IMR-90 (cell line): ENCODE results near the gene MAMDC4. TPM values are rescaled to one million over a fixed set of nuclear protein-coding genes. Genes with fewer than 3 reads are reported as not detected.

Experiments
- ATAC-seq: fragments of 200-7000 bp; cut with Tn5 transposase; 2 replicates; pipeline ENCODE4 v1.9.1; 2020; ENCODE audit warnings: low read depth, mild to moderate bottlenecking, moderate library complexity
- BruUV-seq: library from RNA; stranded (reverse); fragments of 400-500 nt; replicated peaks from 2 replicates; lab custom pipeline; 2021; lab: Mats Ljungman, UMichigan
- CTCF ChIA-PET: fragments of 300-600 bp; formaldehyde crosslinking; extraction: SDS; loops from one replicate; lab custom pipeline; 2021; ENCODE audit warnings: antibody characterized with exemption; lab: Yijun Ruan, JAX
- POLR2A ChIA-PET: fragments of 300-600 bp; sonication (Branson Sonifier 250); formaldehyde crosslinking; loops from one replicate; lab custom pipeline; 2022; ENCODE audit warnings: antibody characterized with exemption; ENCODE audit not compliant: unreplicated experiment; lab: Charles Lee
- DNase-seq: peaks from one replicate; pipeline ENCODE4 v3.0.0; 2013
- H2AFZ ChIP-seq: replicated peaks from 2 replicates; pipeline ENCODE3; 2013; ENCODE audit warnings: low read length, mild to moderate bottlenecking; ENCODE audit not compliant: poor library complexity
- H2AK5ac ChIP-seq: 2 replicates; pipeline ENCODE4 v1.6.1; 2013; ENCODE audit warnings: low read depth, low read length, inconsistent platforms
- H2AK9ac ChIP-seq: replicated peaks from 2 replicates; pipeline ENCODE3; 2013; ENCODE audit warnings: mild to moderate bottlenecking, low read depth, low read length, moderate library complexity; ENCODE audit not compliant: poor library complexity
- H2BK120ac ChIP-seq: 2 replicates; pipeline ENCODE4 v1.6.1; 2013; ENCODE audit warnings: low read depth, low read length, inconsistent platforms
- H2BK15ac ChIP-seq: 3 replicates; pipeline ENCODE4 v1.6.1; 2013; ENCODE audit warnings: low read depth, low read length, inconsistent platforms
- H2BK20ac ChIP-seq: 2 replicates; pipeline ENCODE4 v1.6.1; 2013; ENCODE audit warnings: low read depth, mild to moderate bottlenecking, inconsistent platforms, low read length, moderate library complexity
- H2BK5ac ChIP-seq: 2 replicates; pipeline ENCODE4 v1.6.1; 2013; ENCODE audit warnings: mild to moderate bottlenecking, low read depth, low read length, inconsistent platforms; ENCODE audit not compliant: poor library complexity, severe bottlenecking
- H3K14ac ChIP-seq: replicated peaks from 2 replicates; pipeline ENCODE4 v1.6.1; 2013; ENCODE audit warnings: low read depth, low read length, inconsistent platforms
- H3K18ac ChIP-seq: 2 replicates; pipeline ENCODE4 v1.6.1; 2013; ENCODE audit warnings: low read depth, low read length, control low read depth
- H3K23ac ChIP-seq: 2 replicates; pipeline ENCODE4 v1.6.1; 2013; ENCODE audit warnings: low read depth, low read length, inconsistent platforms
- H3K27ac ChIP-seq: 2 replicates; pipeline ENCODE4 v1.5.1; 2013; ENCODE audit warnings: mild to moderate bottlenecking, control low read depth, low read length; ENCODE audit not compliant: insufficient read depth
- H3K27me3 ChIP-seq: 2 replicates; pipeline ENCODE4 v1.6.1; 2013; ENCODE audit warnings: low read length; ENCODE audit not compliant: control insufficient read depth, insufficient read depth
- H3K36me3 ChIP-seq: 2 replicates; pipeline ENCODE4 v1.6.1; 2013; ENCODE audit warnings: low read length, mixed read lengths; ENCODE audit not compliant: control insufficient read depth, insufficient read depth
- H3K4ac ChIP-seq: 2 replicates; pipeline ENCODE4 v1.6.1; 2013; ENCODE audit warnings: low read depth, low read length, inconsistent platforms
- H3K4me1 ChIP-seq: 2 replicates; pipeline ENCODE4 v1.6.1; 2013; ENCODE audit warnings: low read length, mixed read lengths; ENCODE audit not compliant: control insufficient read depth, insufficient read depth
- H3K4me2 ChIP-seq: 2 replicates; pipeline ENCODE4 v1.6.1; 2013; ENCODE audit warnings: low read depth, mild to moderate bottlenecking, control low read depth, low read length, moderate library complexity
- H3K4me3 ChIP-seq: 2 replicates; pipeline ENCODE4 v1.5.1; 2013; ENCODE audit warnings: low read depth, mild to moderate bottlenecking, control low read depth, low read length, moderate library complexity; ENCODE audit not compliant: insufficient read depth
- H3K56ac ChIP-seq: 2 replicates; pipeline ENCODE4 v1.6.1; 2013; ENCODE audit warnings: low read length, inconsistent platforms; ENCODE audit not compliant: insufficient read depth; ENCODE audit errors: extremely low read depth
- H3K79me1 ChIP-seq, 2 experiments: 2 replicates each; pipeline ENCODE4 v1.6.1; 2013; ENCODE audit warnings: low read length in 2 of 2, inconsistent platforms in 1 of 2, low read depth in 1 of 2
- H3K9ac ChIP-seq: 2 replicates; pipeline ENCODE4 v1.6.1; 2013; ENCODE audit warnings: low read depth, low read length, control low read depth
- H3K9me1 ChIP-seq: 2 replicates; pipeline ENCODE4 v1.6.1; 2013; ENCODE audit warnings: low read length, inconsistent platforms; ENCODE audit not compliant: insufficient read depth
- H3K9me3 ChIP-seq: 2 replicates; pipeline ENCODE4 v1.6.1; 2013; ENCODE audit warnings: low read length; ENCODE audit not compliant: control insufficient read depth, insufficient read depth
- H4K20me1 ChIP-seq: 2 replicates; pipeline ENCODE4 v1.6.1; 2013; ENCODE audit warnings: low read length, inconsistent platforms; ENCODE audit not compliant: insufficient read depth
- H4K5ac ChIP-seq: 2 replicates; pipeline ENCODE4 v1.6.1; 2013; ENCODE audit warnings: mild to moderate bottlenecking, low read depth, low read length, control low read depth
- H4K8ac ChIP-seq, 2 experiments: 2 replicates each; pipeline ENCODE4 v1.6.1; 2013; ENCODE audit warnings: low read depth in 2 of 2, low read length in 2 of 2, control low read depth in 1 of 2, inconsistent platforms in 1 of 2
- H4K91ac ChIP-seq: 2 replicates; pipeline ENCODE4 v1.6.1; 2013; ENCODE audit warnings: low read depth, low read length, inconsistent platforms; ENCODE audit not compliant: insufficient read depth
- BHLHE40 ChIP-seq: fragments of 150-350 bp; IDR thresholded peaks from 2 replicates; pipeline ENCODE4 v1.6.1; 2016; ENCODE audit warnings: mild to moderate bottlenecking, low read depth, low read length
- CEBPB ChIP-seq: IDR thresholded peaks from 2 replicates; pipeline ENCODE4 v1.6.1; 2012; ENCODE audit warnings: low read depth, low read length, improper control_type of control experiment
- MAZ ChIP-seq: IDR thresholded peaks from 2 replicates; pipeline ENCODE4 v1.6.1; 2012; ENCODE audit warnings: low read depth, mild to moderate bottlenecking, low read length, improper control_type of control experiment, moderate library complexity, borderline replicate concordance
- MXI1 ChIP-seq: IDR thresholded peaks from 2 replicates; pipeline ENCODE4 v1.6.1; 2012; ENCODE audit warnings: low read depth, mild to moderate bottlenecking, low read length, moderate library complexity, borderline replicate concordance
- POLR2A ChIP-seq: IDR thresholded peaks from 2 replicates; pipeline ENCODE4 v1.6.1; 2012; ENCODE audit warnings: mild to moderate bottlenecking, low read depth, low read length
- RAD21 ChIP-seq: IDR thresholded peaks from 2 replicates; pipeline ENCODE4 v1.6.1; 2012; ENCODE audit warnings: low read length, improper control_type of control experiment
- RCOR1 ChIP-seq: IDR thresholded peaks from 2 replicates; pipeline ENCODE4 v1.6.1; 2012; ENCODE audit warnings: mild to moderate bottlenecking, low read length, improper control_type of control experiment; ENCODE audit not compliant: insufficient replicate concordance
- SMC3 ChIP-seq: fragments of 150-350 bp; IDR thresholded peaks from 2 replicates; pipeline ENCODE4 v1.6.1; 2016; ENCODE audit warnings: low read depth, mild to moderate bottlenecking, antibody characterized with exemption, low read length, moderate library complexity
- WGBS, 2 experiments: methylation state at CpG; one replicate each; pipeline versions ENCODE4 v1.1.5 to v1.1.7; 2013; ENCODE audit warnings: missing lambda C conversion rate in 2 of 2; ENCODE audit not compliant: insufficient read length in 1 of 2; ENCODE audit errors: extremely low coverage in 2 of 2; 5-methylcytosine and 5-hydroxymethylcytosine counted together
- dilution Hi-C: fragments of 300-500 bp; cut with HindIII; formaldehyde crosslinking; loops from one replicate; pipeline ENCODE4 v1.14.3; 2018; ENCODE audit warnings: low sequenced_read_pairs; ENCODE audit not compliant: unreplicated experiment
- in situ Hi-C: fragments of 300-500 bp; cut with MboI; formaldehyde crosslinking; loops from 3 replicates; pipeline ENCODE4 v1.14.3; 2019; ENCODE audit warnings: low sequenced_read_pairs, inconsistent platforms, mixed read lengths
- intact Hi-C: fragments of 100-400 bp; cut with micrococcal nuclease; formaldehyde crosslinking; loops from 2 replicates; pipeline ENCODE4 v1.10.0; 2022
- polyA plus RNA-seq, 3 experiments: library from polyadenylated mRNA; depleted of rRNA; stranded (reverse); fragments of >200 nt; gene quantifications; 2 replicates each; pipeline ENCODE4 v1.2.3, GENCODE V29; 2012; ENCODE audit warnings: low replicate concordance in 1 of 3
- total RNA-seq: library from RNA; depleted of rRNA; stranded (reverse); fragments of >200 nt; gene quantifications from 2 replicates; pipeline ENCODE4 v1.2.3, GENCODE V29; 2012

MAMDC4 gene
- total and polyA plus RNA-seq, 2 of the 4 experiments (the other 2 are of a cell fraction), result 0.18 to 3.5 TPM

GRCh38 chr9:136855461-136856078, 3.4 kb downstream of the MAMDC4 start:
- no peak for TF ChIP-seq RAD21
- no peak for TF ChIP-seq CEBPB
- TF ChIP-seq RCOR1, result no peak
- no peak for TF ChIP-seq MXI1
- TF ChIP-seq MAZ, result no peak
- no peak for TF ChIP-seq SMC3
- no peak for TF ChIP-seq POLR2A
- no peak for TF ChIP-seq BHLHE40
- CTCF ChIA-PET, result no interaction called here

More at GRCh38 chr9:136855461-136856078, 3.4 kb downstream of the MAMDC4 start:
- Histone ChIP-seq H3K9ac (no peak overlapping the region), H2BK5ac (no peak overlapping the region), H3K14ac (no peak overlapping the region), H3K9me1 (no peaks in the 10 kb centered on the region), H3K56ac (no peak overlapping the region), H3K18ac (no peak overlapping the region), H3K4me1 (peaks cover 8% of the 10 kb centered on the region), H3K79me1 (peaks cover 0 to 13% of the 10 kb centered on the region in 2 experiments; a peak in 2 of 4 replicates), H4K91ac (no peak overlapping the region), H3K27ac (no peak overlapping the region), H2AK9ac (no peak overlapping the region), H3K36me3 (peaks cover 12% of the 10 kb centered on the region; the same call in 1 of the 2 replicates), H2BK20ac (no peak overlapping the region), H3K23ac (no peak overlapping the region), H2AK5ac (no peak overlapping the region), H2BK120ac (no peak overlapping the region), H3K4ac (no peak overlapping the region), H3K9me3 (no peaks in the 10 kb centered on the region), H4K20me1 (peaks cover 6% of the 10 kb centered on the region), H2AFZ (no peak overlapping the region), H2BK15ac (no peak overlapping the region), H3K4me2 (no peak overlapping the region), H3K27me3 (no peaks in the 10 kb centered on the region), H3K4me3 (no peak overlapping the region), H4K5ac (no peak overlapping the region), H4K8ac (no peak overlapping the region)
- BruUV-seq, result no TSS peak
- ATAC-seq (no peak), DNase-seq (no peak)
- dilution Hi-C loops (no loop called here), in situ Hi-C loops (no loop called here), intact Hi-C loops (no loop called here)
- POLR2A ChIA-PET, result no interaction called here
- WGBS, 2 experiments, result 87% methylated on average over 17 of the region's 26 CpGs; no CpG with 5 or more reads in 1 of the 2 experiments
